ENCODE measurements around the gene TNS4. TPM values are rescaled to one million over a fixed set of nuclear protein-coding genes. Genes with fewer than 3 reads are reported as not detected.

Gene TNS4
- total RNA-seq, 2 experiments from 2014 or later = 0.22 to 0.97 TPM

GRCh38 chr17:40509626-40510327, 8.4 kb upstream of the TNS4 start:
- Histone ChIP-seq H3K4me1 (ENCODE audit: insufficient read depth, low read length, poor library complexity, severe bottlenecking) (peaks cover under 1% of the 10 kb centered on the region), H3K4me3 (ENCODE audit: low read depth, low read length, poor library complexity, severe bottlenecking) (no peak overlapping the region), H4K20me1 (ENCODE audit: insufficient read depth, low read length) (no peaks in the 10 kb centered on the region), H3K36me3 (ENCODE audit: insufficient read depth, low read length) (no peaks in the 10 kb centered on the region), H3K27ac (ENCODE audit: low read depth, low read length, poor library complexity, severe bottlenecking) (no peak overlapping the region), H3K79me2 (ENCODE audit: insufficient read depth, low read depth, low read length) (no peaks in the 10 kb centered on the region), H3K4me2 (ENCODE audit: low read length) (no peak overlapping the region), H2AFZ (ENCODE audit: low read length) (no peak overlapping the region), H3K9me2 (ENCODE audit: insufficient read depth, low read length) (no peaks in the 10 kb centered on the region), H3K9me3 (ENCODE audit: low read length) (no peaks in the 10 kb centered on the region)
- TF ChIP-seq EZH2phosphoT487 (IDR thresholded peaks at IDR 0.05; ENCODE audit: borderline replicate concordance, low read depth, low read length) = no peak
- TF ChIP-seq CTCF (conservative IDR thresholded peaks at IDR 0.05; ENCODE audit: low read length) = no peak
- ChIA-PET CTCF (ENCODE audit: unreplicated experiment) (no interaction called here), POLR2A (interaction anchor here (0.6 kb wide), 1 partner anchor 171 kb away, joined by 6 read pairs; no protein-coding TSS in a partner anchor)
- intact Hi-C loops (cut with micrococcal nuclease; ENCODE audit: unreplicated experiment) = no loop called here
- DNase-seq (ENCODE audit: low spot score) = no peak
- no TSS peak for BruUV-seq (replicated peaks)

- BruUV-seq (replicated peaks) = no TSS peak
- no peak overlapping the region for H3K4me3 ChIP-seq (ENCODE audit: low read depth, low read length, poor library complexity, severe bottlenecking)
- CTCF ChIA-PET (ENCODE audit: unreplicated experiment) = no interaction called here
- no peaks in the 10 kb centered on the region for H3K4me1 ChIP-seq (ENCODE audit: insufficient read depth, low read length, poor library complexity, severe bottlenecking)
- H3K4me2 ChIP-seq (ENCODE audit: low read length) = no peak overlapping the region
- POLR2A ChIA-PET = no interaction called here
- H3K79me2 ChIP-seq (ENCODE audit: insufficient read depth, low read depth, low read length) = no peaks in the 10 kb centered on the region
- H4K20me1 ChIP-seq (ENCODE audit: insufficient read depth, low read length) = no peaks in the 10 kb centered on the region
- H3K27ac ChIP-seq (ENCODE audit: low read depth, low read length, poor library complexity, severe bottlenecking) = no peak overlapping the region
- no peaks in the 10 kb centered on the region for H3K9me3 ChIP-seq (ENCODE audit: low read length)
- DNase-seq (ENCODE audit: low spot score) = no peak
- intact Hi-C loops (cut with micrococcal nuclease; ENCODE audit: unreplicated experiment) = no loop called here
- no peaks in the 10 kb centered on the region for H3K36me3 ChIP-seq (ENCODE audit: insufficient read depth, low read length)
- TF ChIP-seq EZH2phosphoT487 (IDR thresholded peaks at IDR 0.05; ENCODE audit: borderline replicate concordance, low read depth, low read length) (no peak), CTCF (conservative IDR thresholded peaks at IDR 0.05; ENCODE audit: low read length) (no peak)
- no peak overlapping the region for H2AFZ ChIP-seq (ENCODE audit: low read length)
- H3K9me2 ChIP-seq (ENCODE audit: insufficient read depth, low read length) = no peaks in the 10 kb centered on the region
Observed at GRCh38 chr17:40506786-40507185, 5.4 kb upstream of the TNS4 start.

GRCh38 chr17:40503154-40503553, 1.7 kb upstream of the TNS4 start:
- intact Hi-C loops (cut with micrococcal nuclease; ENCODE audit: unreplicated experiment) = no loop called here
- no peaks in the 10 kb centered on the region for H4K20me1 ChIP-seq (ENCODE audit: insufficient read depth, low read length)
- H3K79me2 ChIP-seq (ENCODE audit: insufficient read depth, low read depth, low read length) = no peaks in the 10 kb centered on the region
- no peak overlapping the region for H3K4me3 ChIP-seq (ENCODE audit: low read depth, low read length, poor library complexity, severe bottlenecking)
- no peaks in the 10 kb centered on the region for H3K36me3 ChIP-seq (ENCODE audit: insufficient read depth, low read length)
- H3K4me2 ChIP-seq (ENCODE audit: low read length) = no peak overlapping the region
- H3K9me3 ChIP-seq (ENCODE audit: low read length) = no peaks in the 10 kb centered on the region
- no TSS peak for BruUV-seq (replicated peaks)
- H3K27ac ChIP-seq (ENCODE audit: low read depth, low read length, poor library complexity, severe bottlenecking) = no peak overlapping the region
- ChIA-PET CTCF (ENCODE audit: unreplicated experiment) (no interaction called here), POLR2A (no interaction called here)
- H3K4me1 ChIP-seq (ENCODE audit: insufficient read depth, low read length, poor library complexity, severe bottlenecking) = no peaks in the 10 kb centered on the region
- no peak for DNase-seq (ENCODE audit: low spot score)
- no peak for TF ChIP-seq CTCF (conservative IDR thresholded peaks at IDR 0.05; ENCODE audit: low read length)
- no peak for TF ChIP-seq EZH2phosphoT487 (IDR thresholded peaks at IDR 0.05; ENCODE audit: borderline replicate concordance, low read depth, low read length)
- H2AFZ ChIP-seq (ENCODE audit: low read length) = no peak overlapping the region
- H3K9me2 ChIP-seq (ENCODE audit: insufficient read depth, low read length) = no peaks in the 10 kb centered on the region
